Pancreas (tissue), 10 donors: ENCODE results near the gene GNAQ. TPM values are rescaled to one million over a fixed set of nuclear protein-coding genes. Genes with fewer than 3 reads are reported as not detected.

Experiments used
- ATAC-seq, 4 donors: fragments of 200-7000 bp; cut with Tn5 transposase; one replicate each; pipeline versions ENCODE4 v1.8.0 to v1.9.1; 2020; ENCODE audit warnings: mild to moderate bottlenecking in 4 of 4, moderate library complexity in 4 of 4
- DNase-seq, 6 donors: peaks; one replicate each; pipeline ENCODE4 v3.0.0-alpha.2; 2020
- FAIRE-seq: peaks from 2 replicates; lab custom pipeline; 2012; peaks lifted over from hg19 to GRCh38; lab: Jason Lieb, UNC
- H3K27ac ChIP-seq, 4 donors: fragments of 200-600 bp; sonication (generic); 1 replicate in 3 of 4; 2 replicates in 1 of 4; pipeline versions ENCODE4 v1.5.0 to v1.8.0; 2020
- H3K27me3 ChIP-seq, 4 donors: fragments of 200-600 bp; one replicate each; pipeline ENCODE4 v1.8.0; 2021
- H3K36me3 ChIP-seq, 3 donors: fragments of 200-600 bp; sonication (generic) in 1 of 3; one replicate each; pipeline versions ENCODE4 v1.5.0 to v1.8.0; 2020 to 2021
- H3K4me1 ChIP-seq, 3 donors: fragments of 200-600 bp; one replicate each; pipeline ENCODE4 v1.8.0; 2021
- H3K4me3 ChIP-seq, 4 donors: fragments of 200-600 bp; sonication (generic) in 2 of 4; one replicate each; pipeline versions ENCODE4 v1.5.0 to v1.8.0; 2020 to 2021
- H3K9me3 ChIP-seq, 4 donors: fragments of 200-600 bp; one replicate each; pipeline ENCODE4 v1.8.0; 2021
- CTCF ChIP-seq, 4 donors: fragments of 200-600 bp; sonication (generic) in 3 of 4; IDR thresholded peaks; one replicate each; pipeline versions ENCODE4 v1.5.0 to v1.8.0; 2021; ENCODE audit warnings: antibody characterized with exemption in 4 of 4
- WGBS, 2 donors: extraction: QIAGEN DNeasy Blood & Tissue Kit; methylation state at CpG; one replicate each; pipeline ENCODE4 v1.1.7; 2013; 5-methylcytosine and 5-hydroxymethylcytosine counted together
- intact Hi-C, 3 donors: fragments of 100-400 bp; cut with DNase I; formaldehyde crosslinking; loops; one replicate each; pipeline versions ENCODE4 v1.11.1 to v1.14.2; 2022
- polyA plus RNA-seq, 2 donors: library from polyadenylated mRNA; stranded (reverse); fragments of 200-250 nt; gene quantifications; one replicate each; pipeline ENCODE4 v1.2.3, GENCODE V29; 2013
- total RNA-seq, 6 donors: library from RNA; stranded (reverse); fragmentation: NEBNext Ultra II Directional in 4 of 6; extraction: Animal tissue kit (Norgen Biotek cat#: 25700) in 4 of 6; gene quantifications; one replicate each; pipeline versions ENCODE4 v1.2.1 to v1.2.4, GENCODE V29; 2021 to 2023
- donor health status: healthy with polysubstance abuse.
- donor health status: DM: no; HTN: no; CAD: no; lungs with moderate emphysema.
- donor health status: DM: no; HTN: no; CAD: no.
- donor health status: control.
- donor health status: control.
- donor health status: Bipolar disorder and iron deficiency.
- donor health status: DM: yes; HTN: yes; CAD: no.
- donor health status: DM: no; HTN: no; CAD: no.
- donor health status: DM: no; HTN: no; CAD: no.
- donor health status: DM: yes; HTN: yes; CAD: no.

The GNAQ gene
- total and polyA plus RNA-seq, 8 donors: 6.7 to 33.8 (median 18.2) TPM

- ATAC-seq (no peak), DNase-seq (no peak), FAIRE-seq (no peak)
- Histone ChIP-seq H3K4me1 (peaks cover 5 to 20% (median 11%) of the 10 kb centered on the region in 3 donors), H3K9me3 (no peaks in the 10 kb centered on the region), H3K27me3 (no peaks in the 10 kb centered on the region), H3K27ac (no peak overlapping the region), H3K4me3 (no peak overlapping the region), H3K36me3 (no peaks in the 10 kb centered on the region)
- intact Hi-C loops: loop anchor here in 1 of 3 donors (10.0 kb wide), 1 partner anchor 113 kb away; no protein-coding TSS in a partner anchor
- 69 to 94% methylated on average over 2 of the region's 2 CpGs for WGBS, 2 donors
- no peak for TF ChIP-seq CTCF (IDR thresholded peaks at IDR 0.05)
Observed at GRCh38 chr9:77911928-77912327, 119.7 kb downstream of the GNAQ start.

- no peaks in the 10 kb centered on the region for H3K27me3 ChIP-seq
- 79 to 82% methylated on average over 5 of the region's 5 CpGs for WGBS, 2 donors
- ATAC-seq (no peak), FAIRE-seq (no peak), DNase-seq (no peak)
- no peak for TF ChIP-seq CTCF (IDR thresholded peaks at IDR 0.05)
- no peaks in the 10 kb centered on the region for H3K9me3 ChIP-seq
- no peaks in the 10 kb centered on the region for H3K36me3 ChIP-seq
- peaks cover 0 to 8% (median 0%) of the 10 kb centered on the region in 3 donors for H3K4me1 ChIP-seq
- no peak overlapping the region for H3K4me3 ChIP-seq
- intact Hi-C loops: loop anchor here in 1 of 3 donors (10.0 kb wide), 1 partner anchor 115 kb away; no protein-coding TSS in a partner anchor
- H3K27ac ChIP-seq: no peak overlapping the region
Observed at GRCh38 chr9:77910194-77910621, 121.4 kb downstream of the GNAQ start.

GRCh38 chr9:77909306-77909705 is 122.3 kb downstream of the GNAQ start:
- WGBS, 2 donors: 90% methylated on average over 5 of the region's 5 CpGs
- FAIRE-seq: no peak
- Histone ChIP-seq H3K27me3 (no peaks in the 10 kb centered on the region), H3K4me3 (no peak overlapping the region), H3K27ac (no peak overlapping the region), H3K4me1 (peaks cover 0 to 8% (median 0%) of the 10 kb centered on the region in 3 donors), H3K36me3 (no peaks in the 10 kb centered on the region), H3K9me3 (no peaks in the 10 kb centered on the region)
- intact Hi-C loops: no loop called here
- no peak for TF ChIP-seq CTCF (IDR thresholded peaks at IDR 0.05)
- no peak for DNase-seq
- no peak for ATAC-seq

- no peak for FAIRE-seq
- no peaks in the 10 kb centered on the region for H3K9me3 ChIP-seq
- ATAC-seq: no peak
- DNase-seq: no peak
- no peaks in the 10 kb centered on the region for H3K36me3 ChIP-seq
- WGBS, 2 donors: 99 to 100% methylated on average over 2 of the region's 2 CpGs
- no peak for TF ChIP-seq CTCF (IDR thresholded peaks at IDR 0.05)
- peaks cover 0 to 8% (median 0%) of the 10 kb centered on the region in 3 donors for H3K4me1 ChIP-seq
- H3K27me3 ChIP-seq: no peaks in the 10 kb centered on the region
- intact Hi-C loops: no loop called here
- H3K27ac ChIP-seq: no peak overlapping the region
- no peak overlapping the region for H3K4me3 ChIP-seq
Observed at GRCh38 chr9:77908293-77908692, 123.3 kb downstream of the GNAQ start.

- WGBS, 2 donors: 56 to 62% methylated on average over 4 of the region's 4 CpGs
- H3K27ac ChIP-seq: no peak overlapping the region
- FAIRE-seq (no peak), ATAC-seq (peak in 2 of 4 donors; percentile 38 to 57), DNase-seq (no peak)
- TF ChIP-seq CTCF (IDR thresholded peaks at IDR 0.05): no peak
- no peak overlapping the region for H3K4me3 ChIP-seq
- no peaks in the 10 kb centered on the region for H3K9me3 ChIP-seq
- intact Hi-C loops: no loop called here
- peaks cover 0 to 8% (median 0%) of the 10 kb centered on the region in 3 donors for H3K4me1 ChIP-seq
- H3K27me3 ChIP-seq: no peaks in the 10 kb centered on the region
- H3K36me3 ChIP-seq: no peaks in the 10 kb centered on the region
Observed at GRCh38 chr9:77907585-77907984, 124.0 kb downstream of the GNAQ start.
